Uterine smooth muscle cell (primary cell): Measurements from ENCODE around the gene GIMAP8. TPM values are rescaled to one million over a fixed set of nuclear protein-coding genes. Genes with fewer than 3 reads are reported as not detected.

Source experiments
- total RNA-seq: library from RNA; depleted of rRNA; stranded (reverse); fragments of >200 nt; gene quantifications from 2 replicates; pipeline ENCODE4 v1.2.3, GENCODE V29; 2014

GIMAP8 gene
- under 0.01 and 0.12 TPM in 2 replicates for total RNA-seq

DNA sequence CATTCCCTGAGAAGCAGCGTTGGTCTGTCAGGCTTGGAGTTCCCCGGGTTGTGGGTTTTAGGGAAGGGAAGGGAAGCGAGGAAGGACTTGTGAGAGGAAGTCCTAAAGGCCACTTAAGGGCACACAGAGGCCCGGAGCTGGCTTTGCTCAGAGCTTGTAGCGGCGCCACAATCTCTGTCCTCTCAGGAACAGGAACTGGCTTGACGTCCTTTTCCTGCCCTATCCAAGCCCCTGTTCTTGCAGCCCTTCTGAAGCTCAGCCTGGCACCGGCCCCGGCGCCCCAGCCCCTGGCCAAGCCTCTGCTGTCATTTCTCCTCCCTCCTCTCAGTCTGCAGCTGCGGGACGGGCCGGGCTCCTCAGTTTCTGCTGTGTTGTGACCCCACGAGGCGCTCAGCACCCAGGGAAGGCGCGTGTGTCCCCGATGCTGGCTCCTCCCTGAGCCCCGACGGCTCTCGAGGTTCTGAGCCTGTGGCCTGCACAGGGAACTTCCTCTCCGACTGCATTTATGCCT lies at the start of gene GIMAP8:
TSS of gene GIMAP8 (plus strand) at position 140 of the 511 bp plus-strand sequence. CDS start 16,069 bp downstream, outside the sequence.

DNA sequence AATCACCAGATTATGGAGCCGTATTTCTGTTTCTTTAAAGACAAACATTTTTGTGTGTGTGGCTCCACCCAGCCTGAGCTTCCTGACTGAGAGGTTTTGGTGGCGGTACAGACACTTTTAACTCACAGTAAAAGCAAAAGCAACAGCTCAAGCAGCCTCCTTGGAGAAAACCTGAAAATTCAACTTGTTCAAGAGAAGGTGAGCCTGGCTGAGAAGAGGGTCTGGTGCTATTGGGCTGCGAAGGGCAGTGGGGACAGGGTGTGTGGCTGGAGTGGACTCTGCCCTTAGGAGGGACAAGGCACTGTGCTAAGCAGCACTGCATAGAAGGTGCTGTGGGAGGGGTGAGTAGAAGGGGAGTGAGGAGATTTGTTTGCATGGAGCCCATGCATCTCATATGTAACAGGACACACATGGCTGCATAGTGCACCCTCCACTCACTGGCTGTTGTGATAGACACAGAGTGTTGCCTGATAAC lies 64.4 kb downstream of the GIMAP8 start, which contains the start of gene GIMAP7:
TSS of gene GIMAP7 (plus strand) at position 125 of the 475 bp plus-strand sequence. CDS start 5,103 bp downstream, outside the sequence.

Other genes starting within 250 kb of the GIMAP8 start
- 1.9 and 2.2 TPM in 2 replicates for gene LRRC61, start 127.3 kb upstream of the GIMAP8 start, total RNA-seq
- 1.00 and 1.5 TPM in 2 replicates for gene ACTR3C, start 127.1 kb upstream of the GIMAP8 start, total RNA-seq
- gene RARRES2, start 109.0 kb upstream of the GIMAP8 start, total RNA-seq = 3.3 and 27.1 TPM in 2 replicates
- gene REPIN1, start 81.8 kb upstream of the GIMAP8 start, total RNA-seq = 55.6 and 67.2 TPM in 2 replicates
- 6.3 and 7.5 TPM in 2 replicates for gene ZNF775, start 71.3 kb upstream of the GIMAP8 start, total RNA-seq
- gene GIMAP7, start 64.2 kb downstream of the GIMAP8 start, total RNA-seq = 0.11 TPM in 1 of 2 replicates, not detected in the other
- 0.44 and 0.50 TPM in 2 replicates for gene GIMAP4, start 116.8 kb downstream of the GIMAP8 start, total RNA-seq
- gene GIMAP6, start 181.8 kb downstream of the GIMAP8 start, total RNA-seq = 0.11 and 0.25 TPM in 2 replicates
- 0.44 and 2.9 TPM in 2 replicates for gene GIMAP2, start 235.1 kb downstream of the GIMAP8 start, total RNA-seq